K562 (cell line): ENCODE results near the gene XPR1. TPM values are rescaled to one million over a fixed set of nuclear protein-coding genes. Genes with fewer than 3 reads are reported as not detected.

Experiments used
- CTCFL ChIP-seq: IDR thresholded peaks from 2 replicates; pipeline ENCODE4 v1.6.1; 2011; ENCODE audit warnings: borderline replicate concordance, low read depth, mild to moderate bottlenecking, moderate library complexity, low read length; ENCODE audit not compliant: insufficient read depth, poor library complexity, severe bottlenecking
- HES1 ChIP-seq: fragments of 450-650 bp; IDR thresholded peaks from 2 replicates; pipeline ENCODE4 v1.6.1; 2016; ENCODE audit warnings: low read depth, mild to moderate bottlenecking, moderate library complexity
- HMGN3 ChIP-seq: IDR thresholded peaks from 2 replicates; pipeline ENCODE4 v1.6.1; 2011; ENCODE audit warnings: borderline replicate concordance, low read depth, mild to moderate bottlenecking, mixed read lengths, low read length; ENCODE audit not compliant: insufficient read length; ENCODE audit errors: extremely low read depth
- ILF3 ChIP-seq: fragments of 450-650 bp; IDR thresholded peaks from 2 replicates; pipeline ENCODE4 v1.6.1; 2018; ENCODE audit warnings: antibody characterized with exemption, mild to moderate bottlenecking, moderate library complexity, borderline replicate concordance
- KLF10 ChIP-seq: fragments of 250-450 bp; sonication (Bioruptor Pico); IDR thresholded peaks from 2 replicates; pipeline ENCODE4 v1.6.1; 2021; ENCODE audit warnings: matching md5 sums
- MIER1 ChIP-seq: fragments of 450-650 bp; IDR thresholded peaks from 2 replicates; pipeline ENCODE4 v1.6.1; 2016; ENCODE audit warnings: antibody characterized with exemption, mild to moderate bottlenecking, low read depth
- NR2C2 ChIP-seq, 2 experiments: fragments of 200-800 bp in 1 of 2; sonication (Bioruptor generic) in 1 of 2; sonication (generic) in 1 of 2; formaldehyde crosslinking in 1 of 2; IDR thresholded peaks; 2 replicates each; pipeline versions ENCODE4 v1.6.1 to v1.8.0; 2016 to 2022; ENCODE audit warnings: mild to moderate bottlenecking in 1 of 2, missing compliant biosample characterization in 1 of 2, missing genetic modification characterization in 1 of 2, missing genetic modification reagents in 1 of 2
- RHOXF2B ChIP-seq: fragments of 250-450 bp; sonication (Bioruptor Pico); conservative IDR thresholded peaks from 2 replicates; pipeline ENCODE4 v1.5.1; 2021
- STAT5B ChIP-seq: fragments of 250-450 bp; sonication (Bioruptor Pico); IDR thresholded peaks from 2 replicates; pipeline ENCODE4 v1.8.0; 2021; ENCODE audit warnings: mild to moderate bottlenecking, inconsistent platforms
- ZFP30 ChIP-seq: fragments of 250-450 bp; sonication (Bioruptor Pico); IDR thresholded peaks from 2 replicates; pipeline ENCODE4 v1.8.0; 2022; ENCODE audit warnings: moderate library complexity, mild to moderate bottlenecking, inconsistent platforms, borderline replicate concordance
- ZMIZ1 ChIP-seq, 2 experiments: fragments of 150-350 bp in 1 of 2; IDR thresholded peaks; 2 replicates each; pipeline ENCODE4 v1.6.1; 2012 to 2016; ENCODE audit warnings: low read depth in 2 of 2, low read length in 2 of 2, mild to moderate bottlenecking in 1 of 2, moderate library complexity in 1 of 2
- polyA plus RNA-seq, 8 experiments: library from polyadenylated mRNA; depleted of rRNA in 4 of 8; stranded (reverse) in 5 of 8; unstranded in 3 of 8; fragments of >200 nt; fragmentation: Nextera tagmentation in 2 of 8; fragmentation: Illumina TruSeq in 1 of 8; extraction: Ambion mirVana in 2 of 8; extraction: Trizol in 1 of 8; gene quantifications; 2 replicates each; pipeline versions ENCODE4 v1.2.1 to v1.2.3, GENCODE V29; 2011 to 2014; ENCODE audit warnings: inconsistent platforms in 1 of 8, missing spikeins in 1 of 8
- total RNA-seq, 7 experiments: library from RNA; depleted of rRNA in 6 of 7; stranded (reverse); fragments of >200 nt in 6 of 7; fragmentation: Illumina TruSeq in 2 of 7; extraction: Trizol in 2 of 7; gene quantifications; 2 replicates each; pipeline versions ENCODE4 v1.2.1 to v1.2.3, GENCODE V29; 2011 to 2021; ENCODE audit warnings: low replicate concordance in 1 of 7
- TF ChIP-seq, protein P1 (sequence below): fragments of 450-650 bp; IDR thresholded peaks from 2 replicates; pipeline ENCODE4 v1.7.1; 2018; ENCODE audit warnings: mild to moderate bottlenecking, low read depth; ENCODE audit not compliant: partially characterized antibody
- TF ChIP-seq, protein P2 (sequence below): fragments of 450-650 bp; IDR thresholded peaks from one replicate; pipeline ENCODE4 v1.6.1; 2018; ENCODE audit warnings: mild to moderate bottlenecking, moderate library complexity; ENCODE audit not compliant: partially characterized antibody
- TF ChIP-seq, protein P3 (sequence below): fragments of 450-650 bp; formaldehyde crosslinking; conservative IDR thresholded peaks from 2 replicates; pipeline ENCODE4 v1.4.0; 2022; ENCODE audit warnings: mild to moderate bottlenecking, missing genetic modification characterization

XPR1 gene
- total and polyA plus RNA-seq, 9 of the 15 experiments (the other 6 are each of a cell fraction or from before 2014, with no cell fraction given): 3.0 to 66.2 (median 38.6) TPM

- TF ChIP-seq HES1 (no peak; the same call in 1 of the 2 replicates), HMGN3 (no peak), MIER1 (no peak), ILF3 (no peak), CTCFL (no peak), NR2C2 (CRISPR knock-in tag; IDR thresholded peaks at IDR 0.05) (no peak), NR2C2 (tag; IDR thresholded peaks at IDR 0.05) (no peak), KLF10 (CRISPR knock-in tag) (no peak), ZMIZ1 (IDR thresholded peaks at IDR 0.05; ENCODE audit: low read depth in 2 of 2, low read length in 2 of 2) (peak in 1 of 2 experiments; percentile 74; a peak in 1 of 4 replicates), STAT5B (CRISPR knock-in tag) (no peak), ZFP30 (CRISPR knock-in tag) (no peak), RHOXF2B (no peak)
- TF ChIP-seq, protein P1, sequence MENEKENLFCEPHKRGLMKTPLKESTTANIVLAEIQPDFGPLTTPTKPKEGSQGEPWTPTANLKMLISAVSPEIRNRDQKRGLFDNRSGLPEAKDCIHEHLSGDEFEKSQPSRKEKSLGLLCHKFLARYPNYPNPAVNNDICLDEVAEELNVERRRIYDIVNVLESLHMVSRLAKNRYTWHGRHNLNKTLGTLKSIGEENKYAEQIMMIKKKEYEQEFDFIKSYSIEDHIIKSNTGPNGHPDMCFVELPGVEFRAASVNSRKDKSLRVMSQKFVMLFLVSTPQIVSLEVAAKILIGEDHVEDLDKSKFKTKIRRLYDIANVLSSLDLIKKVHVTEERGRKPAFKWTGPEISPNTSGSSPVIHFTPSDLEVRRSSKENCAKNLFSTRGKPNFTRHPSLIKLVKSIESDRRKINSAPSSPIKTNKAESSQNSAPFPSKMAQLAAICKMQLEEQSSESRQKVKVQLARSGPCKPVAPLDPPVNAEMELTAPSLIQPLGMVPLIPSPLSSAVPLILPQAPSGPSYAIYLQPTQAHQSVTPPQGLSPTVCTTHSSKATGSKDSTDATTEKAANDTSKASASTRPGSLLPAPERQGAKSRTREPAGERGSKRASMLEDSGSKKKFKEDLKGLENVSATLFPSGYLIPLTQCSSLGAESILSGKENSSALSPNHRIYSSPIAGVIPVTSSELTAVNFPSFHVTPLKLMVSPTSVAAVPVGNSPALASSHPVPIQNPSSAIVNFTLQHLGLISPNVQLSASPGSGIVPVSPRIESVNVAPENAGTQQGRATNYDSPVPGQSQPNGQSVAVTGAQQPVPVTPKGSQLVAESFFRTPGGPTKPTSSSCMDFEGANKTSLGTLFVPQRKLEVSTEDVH: no peak
- TF ChIP-seq, protein P2, sequence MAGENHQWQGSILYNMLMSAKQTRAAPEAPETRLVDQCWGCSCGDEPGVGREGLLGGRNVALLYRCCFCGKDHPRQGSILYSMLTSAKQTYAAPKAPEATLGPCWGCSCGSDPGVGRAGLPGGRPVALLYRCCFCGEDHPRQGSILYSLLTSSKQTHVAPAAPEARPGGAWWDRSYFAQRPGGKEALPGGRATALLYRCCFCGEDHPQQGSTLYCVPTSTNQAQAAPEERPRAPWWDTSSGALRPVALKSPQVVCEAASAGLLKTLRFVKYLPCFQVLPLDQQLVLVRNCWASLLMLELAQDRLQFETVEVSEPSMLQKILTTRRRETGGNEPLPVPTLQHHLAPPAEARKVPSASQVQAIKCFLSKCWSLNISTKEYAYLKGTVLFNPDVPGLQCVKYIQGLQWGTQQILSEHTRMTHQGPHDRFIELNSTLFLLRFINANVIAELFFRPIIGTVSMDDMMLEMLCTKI: no peak
- TF ChIP-seq, protein P3, sequence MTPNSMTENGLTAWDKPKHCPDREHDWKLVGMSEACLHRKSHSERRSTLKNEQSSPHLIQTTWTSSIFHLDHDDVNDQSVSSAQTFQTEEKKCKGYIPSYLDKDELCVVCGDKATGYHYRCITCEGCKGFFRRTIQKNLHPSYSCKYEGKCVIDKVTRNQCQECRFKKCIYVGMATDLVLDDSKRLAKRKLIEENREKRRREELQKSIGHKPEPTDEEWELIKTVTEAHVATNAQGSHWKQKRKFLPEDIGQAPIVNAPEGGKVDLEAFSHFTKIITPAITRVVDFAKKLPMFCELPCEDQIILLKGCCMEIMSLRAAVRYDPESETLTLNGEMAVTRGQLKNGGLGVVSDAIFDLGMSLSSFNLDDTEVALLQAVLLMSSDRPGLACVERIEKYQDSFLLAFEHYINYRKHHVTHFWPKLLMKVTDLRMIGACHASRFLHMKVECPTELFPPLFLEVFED: no peak
Measured at GRCh38 chr1:180610556-180611015, 21.2 kb upstream of the XPR1 start (continued).
